Kidney (tissue), 14 donors: ENCODE results near the gene PTPRM. TPM values are rescaled to one million over a fixed set of nuclear protein-coding genes. Genes with fewer than 3 reads are reported as not detected.

ENCODE experiments used
- DNase-seq, 5 donors: peaks; one replicate each; pipeline ENCODE4 v3.0.0-alpha.2; 2013 to 2020
- FAIRE-seq: peaks from 2 replicates; lab custom pipeline; 2012; peaks lifted over from hg19 to GRCh38; lab: Jason Lieb, UNC
- H3K27ac ChIP-seq, 2 donors: one replicate each; pipeline ENCODE4 v1.7.0; 2013; ENCODE audit warnings: low read depth in 2 of 2, low read length in 2 of 2, inconsistent platforms in 1 of 2
- H3K27me3 ChIP-seq: one replicate; pipeline ENCODE4 v1.7.1; 2013; ENCODE audit warnings: low read length, inconsistent platforms; ENCODE audit not compliant: control insufficient read depth, insufficient read depth
- H3K36me3 ChIP-seq, 3 donors: one replicate each; pipeline versions ENCODE4 v1.7.0 to v1.7.1; 2013; ENCODE audit warnings: low read length in 3 of 3, control low read depth in 1 of 3, inconsistent platforms in 1 of 3; ENCODE audit not compliant: insufficient read depth in 3 of 3, control insufficient read depth in 2 of 3
- H3K4me1 ChIP-seq, 3 donors: one replicate each; pipeline versions ENCODE4 v1.7.0 to v1.7.1; 2013; ENCODE audit warnings: low read length in 3 of 3, inconsistent platforms in 1 of 3, low read depth in 1 of 3; ENCODE audit not compliant: control insufficient read depth in 2 of 3, insufficient read depth in 2 of 3
- H3K4me3 ChIP-seq, 3 donors: one replicate each; pipeline versions ENCODE4 v1.7.0 to v1.8.1; 2013; ENCODE audit warnings: low read length in 3 of 3, control low read depth in 1 of 3, inconsistent platforms in 1 of 3
- H3K9ac ChIP-seq, 3 donors: one replicate each; pipeline versions ENCODE4 v1.7.0 to v1.7.1; 2013; ENCODE audit warnings: low read length in 3 of 3, control low read depth in 1 of 3, inconsistent platforms in 1 of 3
- H3K9me3 ChIP-seq, 3 donors: one replicate each; pipeline versions ENCODE4 v1.7.0 to v1.7.1; 2013; ENCODE audit warnings: low read length in 3 of 3, control low read depth in 1 of 3, inconsistent platforms in 1 of 3; ENCODE audit not compliant: control insufficient read depth in 2 of 3, insufficient read depth in 1 of 3
- CTCF ChIP-seq: IDR thresholded peaks from 3 replicates; pipeline ENCODE4 v1.5.1; 2012; ENCODE audit warnings: mild to moderate bottlenecking, moderate library complexity, borderline replicate concordance; ENCODE audit not compliant: insufficient read depth; ENCODE audit errors: extremely low read depth
- intact Hi-C: fragments of 100-400 bp; cut with DNase I; formaldehyde crosslinking; loops from one replicate; pipeline ENCODE4 v1.11.1; 2022
- polyA plus RNA-seq: library from polyadenylated mRNA; stranded (reverse); fragments of 350-450 nt; fragmentation: Illumina TruSeq; extraction: RNeasy Lipid Tissue Mini Kit (QIAGEN cat#74804); gene quantifications from one replicate; pipeline ENCODE4 v1.2.3, GENCODE V29; 2014; ENCODE audit warnings: low read depth, low replicate concordance; ENCODE audit not compliant: insufficient read depth
- total RNA-seq: library from RNA; stranded (reverse); fragmentation: NEBNext Ultra II Directional; extraction: Animal tissue kit (Norgen Biotek cat#: 25700); gene quantifications from one replicate; pipeline ENCODE4 v1.2.1, GENCODE V29; 2021
- donor health status: control.
- donor health status: control.
- donor health status: control.
- donor health status: control.
- donor health status: control.
- donor health status: DM: yes; HTN: yes; CAD: no.
- donor health status: Normal renal cell carcinoma (clear cell type).

PTPRM gene
- total and polyA plus RNA-seq, 2 donors from 2014 or later = 52.4 to 98.9 TPM

- no peak for DNase-seq
- no peak for TF ChIP-seq CTCF
- Histone ChIP-seq H3K9me3 (no peaks in the 10 kb centered on the region), H3K4me3 (no peak overlapping the region), H3K4me1 (no peaks in the 10 kb centered on the region), H3K9ac (no peak overlapping the region), H3K27me3 (no peaks in the 10 kb centered on the region), H3K36me3 (no peaks in the 10 kb centered on the region), H3K27ac (no peak overlapping the region)
- no peak for FAIRE-seq
- intact Hi-C loops = no loop called here
Measured at GRCh38 chr18:8428951-8429350, 861.8 kb downstream of the PTPRM start.

DNA sequence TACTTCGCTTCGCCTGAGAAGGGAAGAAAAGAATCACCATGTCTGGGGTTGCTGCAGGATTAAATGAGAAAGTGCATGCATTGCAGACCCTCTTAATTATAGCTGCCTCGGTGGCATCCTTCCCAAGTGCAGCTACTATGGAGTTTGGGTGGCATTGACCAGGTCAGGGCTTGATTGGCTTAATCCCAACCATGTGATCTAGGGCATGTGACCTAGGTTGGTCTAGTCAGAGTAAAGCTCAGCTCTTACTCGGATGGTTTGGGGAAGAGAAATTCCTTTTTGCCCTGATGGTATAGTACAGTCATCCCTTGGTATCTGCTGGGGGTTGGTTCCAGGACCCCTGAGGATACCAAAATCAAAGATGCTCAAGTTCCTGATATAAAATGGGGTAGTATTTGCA is 863.9 kb downstream of the PTPRM start:
- H3K27ac ChIP-seq = no peak overlapping the region
- TF ChIP-seq CTCF = no peak
- H3K27me3 ChIP-seq = no peaks in the 10 kb centered on the region
- no peaks in the 10 kb centered on the region for H3K36me3 ChIP-seq
- H3K9ac ChIP-seq = no peak overlapping the region
- H3K4me3 ChIP-seq = no peak overlapping the region
- intact Hi-C loops = no loop called here
- DNase-seq (no peak), FAIRE-seq (no peak)
- H3K4me1 ChIP-seq = no peaks in the 10 kb centered on the region
- H3K9me3 ChIP-seq = no peaks in the 10 kb centered on the region

- H3K9me3 ChIP-seq = no peaks in the 10 kb centered on the region
- no peaks in the 10 kb centered on the region for H3K36me3 ChIP-seq
- FAIRE-seq (no peak), DNase-seq (no peak)
- H3K4me1 ChIP-seq = no peaks in the 10 kb centered on the region
- no peak overlapping the region for H3K27ac ChIP-seq
- no peaks in the 10 kb centered on the region for H3K27me3 ChIP-seq
- intact Hi-C loops = no loop called here
- no peak overlapping the region for H3K9ac ChIP-seq
- no peak overlapping the region for H3K4me3 ChIP-seq
- no peak for TF ChIP-seq CTCF
Measured at GRCh38 chr18:8433323-8433722, 866.2 kb downstream of the PTPRM start.

DNA sequence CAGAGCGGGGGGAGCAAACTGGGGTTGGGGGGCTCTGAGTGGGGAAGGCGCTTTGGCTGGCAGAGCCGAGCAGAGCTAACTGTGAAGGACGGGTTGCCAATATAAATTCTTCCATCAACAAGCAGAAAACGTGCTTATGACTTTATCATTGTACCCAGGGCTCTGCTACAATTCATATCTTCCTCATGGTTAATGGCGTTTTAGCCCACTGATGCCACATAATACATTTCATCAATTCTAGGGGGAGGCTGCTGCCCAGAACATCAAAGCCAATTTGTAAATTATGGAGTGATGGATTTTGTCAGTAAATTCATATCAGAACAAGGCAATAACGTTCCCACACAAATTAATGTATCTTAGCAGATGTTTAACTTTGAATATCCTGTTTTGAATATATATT is 866.7 kb downstream of the PTPRM start:
- Histone ChIP-seq H3K27ac (no peak overlapping the region), H3K27me3 (no peaks in the 10 kb centered on the region), H3K36me3 (no peaks in the 10 kb centered on the region), H3K9me3 (no peaks in the 10 kb centered on the region), H3K4me3 (no peak overlapping the region), H3K4me1 (no peaks in the 10 kb centered on the region), H3K9ac (no peak overlapping the region)
- no peak for DNase-seq
- no peak for TF ChIP-seq CTCF
- intact Hi-C loops = no loop called here
- FAIRE-seq = no peak
